Stimulated activated CD8-positive, alpha-beta memory T cell treated with anti-CD3 and anti-CD28 coated beads, Interleukin-12 subunit alpha, Interleukin-12 subunit beta, amount 100 ng/mL, for 4 hours (primary cell): ENCODE data around the gene SURF1.
A peak's percentile ranks its signal among the peaks of the same experiment; 100 is the strongest.
"Not testable (repeated sequence)": the region's sequence is repeated elsewhere in the genome, so short reads cannot be mapped to it uniquely, and the experiment has no call there.

ENCODE experiments used
- DNase-seq: peaks from one replicate; pipeline ENCODE4 v3.0.0-alpha.2; 2020; ENCODE audit warnings: low read depth

Gene SURF1, protein sequence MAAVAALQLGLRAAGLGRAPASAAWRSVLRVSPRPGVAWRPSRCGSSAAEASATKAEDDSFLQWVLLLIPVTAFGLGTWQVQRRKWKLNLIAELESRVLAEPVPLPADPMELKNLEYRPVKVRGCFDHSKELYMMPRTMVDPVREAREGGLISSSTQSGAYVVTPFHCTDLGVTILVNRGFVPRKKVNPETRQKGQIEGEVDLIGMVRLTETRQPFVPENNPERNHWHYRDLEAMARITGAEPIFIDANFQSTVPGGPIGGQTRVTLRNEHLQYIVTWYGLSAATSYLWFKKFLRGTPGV

DNA sequence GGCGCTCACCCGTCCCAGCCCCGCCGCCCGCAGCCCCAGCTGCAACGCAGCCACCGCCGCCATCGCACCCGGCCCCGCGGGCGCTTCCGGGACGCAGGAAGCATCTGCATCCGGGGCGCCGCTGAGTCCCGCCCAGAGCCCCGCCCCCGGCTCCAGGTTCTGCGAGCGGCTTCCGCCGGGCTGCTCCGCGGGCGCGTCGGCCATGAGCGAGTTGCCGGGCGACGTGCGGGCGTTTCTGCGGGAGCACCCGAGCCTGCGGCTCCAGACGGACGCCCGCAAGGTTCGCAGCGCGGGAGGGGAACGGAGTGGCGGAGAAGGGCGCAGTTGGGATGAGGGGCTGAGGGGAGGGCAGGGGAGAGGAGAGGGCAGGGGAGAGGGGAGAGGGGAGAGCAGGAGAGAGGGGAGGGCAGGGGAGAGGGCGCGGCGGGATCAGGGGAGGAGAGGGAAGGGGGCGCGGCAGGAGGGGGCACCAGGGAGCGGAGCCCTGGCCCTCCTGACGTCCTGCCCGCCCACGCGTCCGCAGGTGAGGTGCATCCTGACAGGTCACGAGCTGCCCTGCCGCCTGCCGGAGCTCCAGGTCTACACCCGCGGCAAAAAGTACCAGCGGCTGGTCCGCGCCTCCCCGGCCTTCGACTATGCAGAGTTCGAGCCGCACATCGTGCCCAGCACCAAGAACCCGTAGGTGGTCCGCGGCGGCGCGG, at the start of gene SURF1, which contains the start of gene SURF2:
SURF1 (minus strand) TSS at position 97 of the 701 bp plus-strand sequence; CDS start at position 63, 34 bp downstream.
SURF2 (plus strand) TSS at position 160 of the 701 bp plus-strand sequence; CDS start at position 203, 43 bp downstream.
- peak; percentile 80 for DNase-seq

DNA sequence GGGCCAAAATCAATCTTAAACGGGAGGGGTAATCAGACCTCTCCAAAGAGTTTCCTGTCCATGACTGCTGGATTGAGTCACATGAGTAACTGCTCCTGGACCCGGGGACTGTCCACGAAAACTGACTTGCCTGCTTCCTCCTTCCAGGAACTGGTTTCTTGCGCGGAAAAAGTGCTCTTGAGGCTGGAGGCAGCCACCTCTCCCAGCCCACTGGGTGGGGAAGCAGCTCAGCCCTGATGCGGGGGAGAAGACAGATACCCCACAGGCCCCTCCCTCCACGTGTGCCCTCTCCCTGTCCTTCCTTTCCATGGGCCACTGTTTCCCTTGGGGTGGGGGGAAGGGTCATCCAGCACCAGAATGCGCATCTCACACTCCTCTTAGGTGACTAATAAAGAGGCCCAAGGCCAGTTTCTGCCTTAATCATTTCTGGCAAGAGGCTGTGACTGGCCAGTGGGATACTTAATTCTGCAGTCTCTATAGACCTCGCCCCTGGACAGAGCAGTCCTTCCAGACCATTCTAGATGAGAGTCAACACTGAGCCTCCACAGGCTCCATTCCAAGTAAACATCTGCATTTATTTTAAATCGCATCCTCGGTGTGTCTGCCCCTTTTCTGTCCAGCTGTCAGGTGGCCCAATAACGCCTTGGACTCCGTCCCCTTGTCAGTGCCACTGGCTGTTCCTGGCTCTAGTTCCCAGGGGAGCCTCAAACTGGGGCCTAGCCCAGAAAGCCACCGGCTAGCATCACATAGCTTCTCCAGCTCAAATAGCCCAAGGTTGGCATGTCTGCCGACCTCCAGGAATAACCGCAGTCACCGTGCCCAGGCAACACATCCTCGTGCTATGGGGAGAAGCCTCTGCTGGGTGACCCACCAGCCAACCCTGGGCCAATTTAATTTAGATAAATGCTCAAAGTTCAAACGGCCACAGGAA, 49.5 kb upstream of the SURF1 start:
- DNase-seq, result no peak

DNA sequence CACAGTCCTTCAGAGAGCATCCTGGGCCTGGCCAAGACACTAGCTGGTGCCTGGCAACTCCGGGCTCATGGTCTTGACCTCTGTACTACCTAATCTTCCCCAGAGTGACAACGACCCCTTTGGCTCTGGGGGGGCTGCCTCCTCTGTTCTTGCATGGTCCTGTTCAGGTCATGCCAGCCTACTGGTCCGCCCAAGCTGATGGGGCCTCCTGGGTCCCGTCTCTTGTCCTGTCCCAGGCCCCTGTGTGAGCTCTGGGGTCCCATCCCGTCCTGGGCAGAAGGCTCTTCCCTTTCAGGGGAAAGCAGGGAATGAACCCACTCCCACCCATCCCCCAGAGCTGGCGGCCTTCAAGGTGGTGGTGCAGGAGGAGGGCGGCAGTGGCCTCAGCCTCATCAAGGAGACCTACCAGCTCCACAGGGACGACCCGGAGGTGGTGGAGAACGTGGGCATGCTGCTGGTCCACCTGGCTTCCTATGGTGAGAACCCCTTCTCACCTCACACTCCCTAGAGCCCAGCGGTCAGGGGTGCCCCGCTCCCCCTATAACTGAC, 48.2 kb upstream of the SURF1 start:
- no peak for DNase-seq

DNA sequence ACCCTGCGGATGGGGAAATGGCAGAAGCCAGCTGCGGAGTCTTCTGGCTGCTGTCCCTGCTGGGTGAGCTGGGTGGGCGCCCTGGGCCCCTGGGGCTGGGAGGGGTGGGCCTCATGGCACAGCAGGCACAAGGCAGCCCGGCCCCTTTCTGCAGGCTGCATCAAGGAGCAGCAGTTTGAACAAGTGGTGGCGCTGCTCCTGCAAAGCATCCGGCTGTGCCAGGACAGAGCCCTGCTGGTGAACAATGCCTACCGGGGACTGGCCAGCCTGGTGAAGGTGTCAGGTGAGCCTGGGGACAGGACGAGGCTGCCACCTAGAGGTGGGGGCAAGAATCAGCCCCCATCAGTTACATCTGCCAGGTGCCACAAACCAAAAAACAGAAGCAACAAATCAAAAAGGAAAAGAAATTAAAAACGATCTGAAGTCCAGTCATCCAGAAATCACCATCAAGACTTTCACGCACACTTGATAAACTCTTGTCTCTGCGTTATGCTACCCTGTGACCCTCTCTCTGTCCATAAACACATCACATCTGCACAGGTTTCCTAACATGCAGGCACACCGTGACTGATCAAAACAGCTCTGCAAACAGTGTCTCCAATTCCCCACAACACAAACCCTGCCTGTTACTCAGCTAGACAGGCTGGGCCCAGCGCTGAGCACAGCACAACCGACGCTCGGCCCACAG, 47.6 kb upstream of the SURF1 start:
- no peak for DNase-seq

DNA sequence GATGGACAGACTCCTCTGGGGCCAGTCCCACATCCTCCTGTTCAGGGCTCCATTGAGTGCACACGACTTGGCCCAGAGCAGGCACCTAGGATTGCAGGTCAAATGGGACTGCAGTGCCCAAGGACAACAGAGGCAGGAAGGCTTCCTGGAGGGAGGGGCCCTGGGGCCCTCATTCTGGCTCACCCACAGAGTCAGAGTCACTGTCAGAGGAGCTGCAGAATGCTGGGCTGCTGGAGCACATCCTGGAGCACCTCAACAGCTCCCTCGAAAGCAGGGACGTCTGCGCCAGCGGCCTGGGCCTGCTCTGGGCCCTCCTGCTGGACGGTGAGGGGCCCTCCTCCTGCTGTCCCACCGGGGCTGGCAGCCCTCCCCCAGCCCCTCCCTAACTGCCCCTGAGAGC, 46.4 kb upstream of the SURF1 start:
- no peak for DNase-seq

DNA sequence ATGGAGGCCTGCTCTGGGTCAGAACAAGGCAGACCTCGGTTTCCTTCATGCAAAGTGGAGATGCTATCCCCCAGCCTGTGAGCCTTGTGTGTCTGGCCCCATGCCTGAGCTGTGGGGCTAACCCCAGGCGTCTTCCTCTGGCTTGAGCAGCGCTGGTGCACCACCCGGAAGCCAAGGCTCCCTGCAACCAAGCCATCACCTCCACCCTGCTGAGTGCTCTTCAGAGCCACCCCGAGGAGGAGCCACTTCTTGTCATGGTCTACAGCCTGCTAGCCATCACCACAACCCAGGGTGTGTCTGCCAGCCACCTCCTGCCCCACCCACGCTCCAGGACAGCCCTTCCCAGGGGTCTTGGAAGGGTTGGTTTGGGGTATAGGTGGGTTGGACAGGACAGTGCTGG, 45.3 kb upstream of the SURF1 start:
- DNase-seq, result no peak

DNA sequence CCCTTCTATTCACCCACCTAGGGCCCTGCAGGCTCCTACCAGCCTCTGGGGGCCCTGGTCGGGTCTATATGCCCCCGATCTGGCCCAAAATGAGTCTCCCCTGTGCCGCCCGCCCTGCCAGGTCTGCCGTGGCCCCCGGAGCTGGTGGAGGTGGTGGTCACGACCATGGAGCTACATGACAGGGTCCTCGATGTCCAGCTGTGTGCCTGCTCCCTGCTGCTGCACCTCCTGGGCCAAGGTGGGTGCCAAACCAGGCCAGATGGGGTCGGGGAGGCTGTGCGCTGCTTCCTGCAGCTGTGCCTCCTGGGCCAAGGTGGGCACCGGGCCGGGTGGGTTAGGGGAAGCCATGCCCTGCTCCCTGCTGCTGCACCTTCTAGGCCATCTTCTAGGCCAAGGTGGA, 44.0 kb upstream of the SURF1 start:
- no peak for DNase-seq

DNA sequence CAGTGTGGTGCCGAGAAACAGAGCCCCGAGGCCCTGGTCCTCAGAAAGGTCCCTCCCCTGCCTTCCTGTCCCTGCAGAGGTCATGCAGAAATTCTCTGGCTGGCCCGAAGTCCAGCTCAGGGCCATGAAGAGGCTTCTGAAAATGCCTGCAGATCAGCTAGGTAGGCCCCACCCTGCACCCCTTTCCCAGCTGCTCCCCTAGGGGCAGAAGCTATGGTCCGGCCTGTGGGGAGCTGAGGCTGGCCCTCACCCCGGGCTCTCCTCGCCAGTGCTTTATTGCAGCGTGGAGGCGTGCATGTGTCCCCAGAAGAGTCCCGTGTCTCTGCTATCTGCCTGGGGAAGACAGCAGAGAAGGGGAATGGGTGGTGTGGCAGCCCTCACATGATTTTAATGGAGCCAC, 41.6 kb upstream of the SURF1 start:
- no peak for DNase-seq

DNA sequence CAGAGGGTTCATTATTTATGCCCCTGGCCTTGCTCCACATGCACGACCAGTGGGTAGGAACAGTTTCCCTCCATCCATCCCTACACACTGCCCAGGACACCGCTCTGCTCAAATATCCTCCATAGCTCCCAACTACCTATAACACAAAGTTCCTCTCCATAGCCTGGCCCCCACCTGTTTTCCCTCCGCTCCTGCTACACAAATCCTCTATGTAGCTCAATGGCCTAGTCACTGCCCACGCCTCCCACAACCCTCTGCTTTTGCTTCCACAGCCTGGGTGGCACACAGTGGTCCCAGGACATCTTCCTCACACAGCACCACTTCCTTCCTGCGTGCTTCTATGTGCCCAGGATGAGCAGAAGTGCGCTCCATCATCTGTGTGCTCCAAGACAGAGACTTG, 41.1 kb upstream of the SURF1 start:
- no peak for DNase-seq

DNA sequence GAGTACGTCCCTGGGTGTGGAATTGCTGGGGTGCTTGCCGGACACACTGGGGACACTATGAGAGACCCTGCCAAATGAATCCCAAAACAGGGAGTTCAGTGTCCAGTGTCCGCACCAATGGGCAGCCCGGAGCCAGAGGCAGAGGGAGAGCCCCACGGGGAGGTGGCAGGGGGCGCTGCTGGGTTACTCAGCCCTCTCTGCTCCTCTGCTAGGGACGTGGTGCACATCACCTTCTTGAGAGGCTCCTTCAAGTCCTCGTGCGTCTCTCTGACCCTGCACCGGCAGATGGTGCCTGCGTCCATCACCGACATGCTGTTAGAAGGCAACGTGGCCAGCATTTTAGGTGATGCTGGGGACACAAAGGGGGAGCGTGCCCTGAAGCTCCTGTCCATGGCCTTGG, 40.7 kb upstream of the SURF1 start:
- DNase-seq, result no peak

DNA sequence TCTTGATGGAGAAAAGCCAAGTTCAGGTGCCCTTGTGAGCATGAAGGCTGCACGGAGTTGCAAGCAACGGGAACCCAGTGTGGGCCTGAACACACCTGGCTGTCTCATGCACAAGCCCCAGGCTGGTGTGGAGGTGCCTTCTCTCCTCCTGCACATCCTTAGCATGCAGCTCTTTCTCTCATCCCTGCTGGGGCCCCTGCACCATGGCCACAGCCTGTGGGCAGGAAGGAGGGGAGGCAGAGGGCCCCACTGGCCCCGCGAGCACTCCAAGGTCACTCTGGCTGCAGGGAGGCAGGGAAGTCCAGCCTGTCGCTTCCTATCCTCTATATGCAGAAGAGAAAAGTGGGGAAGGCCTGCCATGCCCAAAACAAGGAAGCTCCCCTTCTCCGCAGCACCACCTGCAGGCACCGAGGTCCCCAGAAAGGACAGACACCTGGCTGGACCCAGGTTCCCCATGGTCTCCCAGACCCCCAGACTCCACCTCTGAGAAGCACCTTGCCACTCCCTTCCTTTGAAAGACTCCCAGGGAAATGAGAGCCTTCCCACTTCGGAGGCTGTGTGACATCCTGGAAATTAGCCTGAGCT, 38.5 kb upstream of the SURF1 start:
- DNase-seq, result no peak

DNA sequence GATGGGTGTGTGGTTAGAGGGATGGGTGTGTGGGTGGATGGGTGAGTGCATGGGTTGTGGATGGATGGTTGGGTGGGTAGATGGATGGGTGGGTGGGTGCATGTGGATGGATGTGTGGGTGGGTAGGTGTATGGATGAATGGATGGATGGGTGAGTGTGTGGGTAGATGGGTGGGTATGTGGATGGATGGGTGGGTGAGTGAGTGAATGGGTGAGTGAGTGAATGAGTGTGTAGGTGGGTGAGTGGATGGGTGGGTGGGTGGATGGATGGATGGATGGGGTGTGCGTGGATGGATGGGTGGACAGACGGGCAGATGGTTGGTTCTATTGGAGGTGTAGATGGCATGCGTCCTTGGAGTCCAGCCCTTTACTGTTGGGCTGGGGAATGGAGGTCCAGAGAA, 37.1 kb upstream of the SURF1 start:
- DNase-seq, result no peak

DNA sequence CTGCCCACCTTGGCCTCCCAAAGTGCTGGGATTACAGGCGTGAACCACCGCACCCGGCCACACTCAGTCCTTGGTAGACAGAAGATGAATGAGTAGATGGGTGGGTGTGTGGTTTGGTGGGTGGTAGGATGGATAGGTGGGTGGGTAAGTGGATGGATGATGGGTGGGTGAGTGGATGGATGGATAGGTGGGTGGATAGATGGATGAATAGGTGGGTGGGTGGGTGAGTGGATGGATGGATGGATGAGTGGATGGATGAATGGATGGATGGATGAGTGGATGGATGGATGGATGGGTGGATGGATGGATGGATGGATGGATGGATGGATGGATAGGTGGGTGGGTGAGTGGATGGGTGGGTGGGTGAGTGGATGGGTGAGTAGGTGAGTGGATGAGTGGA, 36.0 kb upstream of the SURF1 start:
- not testable (repeated sequence) for DNase-seq

DNA sequence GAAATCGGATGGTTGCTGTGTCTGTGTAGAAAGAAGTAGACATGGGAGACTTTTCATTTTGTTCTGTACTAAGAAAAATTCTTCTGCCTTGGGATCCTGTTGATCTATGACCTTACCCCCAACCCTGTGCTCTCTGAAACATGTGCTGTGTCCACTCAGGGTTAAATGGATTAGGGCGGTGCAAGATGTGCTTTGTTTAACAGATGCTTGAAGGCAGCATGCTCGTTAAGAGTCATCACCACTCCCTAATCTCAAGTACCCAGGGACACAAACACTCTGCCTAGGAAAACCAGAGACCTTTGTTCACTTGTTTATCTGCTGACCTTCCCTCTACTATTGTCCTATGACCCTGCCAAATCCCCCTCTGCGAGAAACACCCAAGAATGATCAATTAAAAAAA, 35.2 kb upstream of the SURF1 start:
- DNase-seq, result not testable (repeated sequence)

DNA sequence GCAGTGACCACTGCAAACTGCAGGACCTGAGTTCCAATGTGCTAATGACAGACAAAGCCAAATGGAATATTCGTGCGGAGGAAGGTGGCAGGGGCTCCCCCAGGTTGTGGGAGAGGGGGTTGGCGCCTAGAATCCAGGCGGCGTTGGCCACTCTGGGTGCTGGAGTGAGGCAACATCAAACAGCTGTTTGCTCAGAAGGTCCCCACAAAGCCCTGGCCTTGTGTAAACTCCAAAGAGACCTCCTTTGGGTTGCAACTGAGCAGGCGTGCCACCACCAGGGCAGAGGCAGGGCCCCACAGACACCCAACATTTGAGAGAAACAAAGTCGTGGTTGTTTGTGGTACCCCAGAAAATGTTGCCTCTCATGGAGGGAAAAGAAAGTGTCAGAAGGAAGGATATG, 34.4 kb upstream of the SURF1 start:
- DNase-seq, result no peak

DNA sequence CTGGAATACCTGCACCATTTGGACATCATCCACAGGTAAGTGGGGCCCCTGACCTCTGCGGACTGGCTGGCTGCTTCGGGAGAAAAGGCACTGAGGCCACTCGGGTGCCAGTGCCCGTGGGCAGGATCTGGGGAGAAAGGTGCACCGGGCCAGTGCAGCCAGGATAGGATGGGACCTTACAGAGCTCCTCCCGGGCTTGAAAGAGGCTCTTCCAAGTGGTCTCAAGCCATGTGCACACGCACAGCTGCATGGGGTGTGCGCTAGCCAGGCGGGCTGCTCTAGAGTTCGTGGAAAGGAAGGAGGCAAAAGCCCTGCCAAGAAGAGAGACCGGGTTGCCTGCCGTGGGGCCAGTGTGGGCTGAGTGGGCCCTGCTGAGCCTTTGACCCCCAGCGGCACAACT, 33.3 kb upstream of the SURF1 start:
- no peak for DNase-seq

DNA sequence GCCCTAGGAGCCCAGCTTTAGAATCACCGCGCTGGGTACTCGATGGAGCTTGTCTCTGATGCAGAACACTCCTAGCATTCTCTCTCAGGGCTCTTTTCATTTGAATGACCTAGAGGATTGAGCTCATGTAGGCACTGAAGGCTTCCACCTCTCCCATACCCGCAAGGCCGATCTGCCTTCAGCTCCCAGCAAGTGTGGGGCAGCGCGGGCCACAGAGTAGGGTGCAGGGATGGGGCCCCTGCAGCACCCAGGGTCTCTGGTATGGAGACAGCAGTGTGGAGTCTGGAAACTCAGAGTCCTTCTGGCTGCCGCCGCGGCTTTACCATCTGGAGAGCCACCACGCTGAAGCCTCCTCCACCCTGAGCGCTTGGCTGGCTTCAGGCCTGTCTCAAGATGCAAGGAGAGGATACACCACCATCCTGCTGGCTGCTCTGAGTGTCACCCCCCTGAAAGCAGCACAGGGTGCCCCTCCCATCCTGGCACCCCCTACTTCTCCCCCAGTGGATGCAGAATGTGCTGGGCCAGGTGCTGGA, 32.8 kb upstream of the SURF1 start:
- DNase-seq, result no peak

DNA sequence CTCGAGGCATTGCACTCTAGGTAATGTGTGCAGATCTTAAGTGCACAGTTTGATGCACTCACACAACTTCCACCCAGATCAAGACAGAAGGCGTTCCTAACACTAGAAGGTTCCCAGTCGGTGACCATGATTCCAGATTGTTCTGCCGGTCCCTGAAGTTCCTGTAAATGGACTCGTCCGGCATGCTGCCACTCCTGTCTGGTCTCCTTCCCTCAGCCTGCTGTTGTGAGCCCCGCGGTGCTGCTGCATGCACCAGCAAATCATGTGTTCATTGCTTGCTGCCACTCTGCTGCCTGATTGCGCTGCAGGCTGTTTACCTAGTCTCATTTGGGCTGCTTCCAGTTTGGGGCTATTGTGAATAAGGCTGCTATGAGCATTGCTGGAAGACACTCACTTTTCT, 31.4 kb upstream of the SURF1 start:
- no peak for DNase-seq

DNA sequence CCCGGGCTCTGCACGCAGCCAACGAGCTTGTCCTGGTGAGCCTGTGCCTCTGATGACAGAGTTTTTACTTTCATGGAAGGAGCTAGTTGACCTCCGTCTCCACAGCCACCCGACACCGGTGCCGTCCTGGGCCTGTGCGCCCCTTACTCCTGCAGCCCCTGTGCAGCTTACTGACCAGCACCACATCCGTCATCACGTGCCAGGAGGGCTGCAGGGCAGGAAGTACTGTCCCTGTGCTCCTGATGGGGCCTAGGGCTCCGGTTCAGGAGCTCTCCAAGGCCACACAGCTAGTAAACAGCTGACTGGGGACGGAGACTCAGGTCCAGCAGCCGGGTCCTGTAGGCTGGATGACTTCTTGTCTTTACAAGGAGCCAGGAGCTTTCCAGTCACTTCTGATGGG, 30.1 kb upstream of the SURF1 start:
- DNase-seq, result no peak

DNA sequence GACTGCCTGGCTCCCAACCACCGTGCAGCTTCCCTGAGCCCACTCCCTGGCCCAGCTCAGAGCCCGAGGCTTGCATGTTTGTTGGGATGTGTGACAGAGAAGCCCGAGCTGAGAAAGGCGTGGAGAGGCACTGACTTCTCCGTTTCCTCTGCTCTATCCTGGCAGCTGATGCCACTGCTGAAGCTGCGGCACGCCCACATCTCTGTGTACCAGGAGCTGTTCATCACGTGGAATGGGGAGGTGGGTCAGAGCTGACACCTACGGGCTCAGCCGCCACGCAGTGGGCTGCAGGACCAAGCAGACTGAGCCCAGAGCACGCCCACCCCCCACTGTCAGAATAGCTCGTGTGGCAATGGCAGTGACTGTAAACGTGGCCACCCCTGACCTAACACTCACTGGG, 29.2 kb upstream of the SURF1 start:
- no peak for DNase-seq

DNA sequence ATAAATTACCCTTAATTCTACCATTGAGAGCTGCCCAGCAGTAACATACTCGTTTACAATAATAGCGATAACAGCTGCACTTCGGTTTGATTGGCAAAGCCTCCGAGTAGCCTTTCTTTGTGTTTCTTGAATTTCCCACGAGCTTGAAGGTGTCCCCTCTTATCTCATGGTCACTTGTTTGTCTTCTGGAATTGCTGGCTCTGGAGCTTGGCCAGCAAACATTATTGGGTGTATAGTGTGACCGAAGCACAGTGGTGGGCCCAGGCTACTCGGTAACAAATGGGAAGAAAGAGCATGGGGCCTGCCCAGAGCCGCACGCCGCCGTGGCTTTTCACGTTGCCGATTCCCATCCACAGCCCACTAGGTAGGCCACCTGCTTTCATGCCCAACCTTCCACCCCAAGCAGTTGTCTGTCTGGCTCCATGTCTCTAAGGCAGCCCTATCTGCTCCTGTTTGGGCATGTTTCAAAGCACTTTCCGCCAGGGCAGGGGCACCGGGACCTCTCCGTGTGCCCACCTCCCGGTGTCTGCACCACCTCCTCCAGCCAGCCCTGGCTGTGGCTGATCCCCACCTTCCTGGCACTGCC, 28.5 kb upstream of the SURF1 start:
- no peak for DNase-seq
